SK-N-MC (cell line): ENCODE measurements around the gene ITSN1.
"Not testable (repeated sequence)": the region's sequence is repeated elsewhere in the genome, so short reads cannot be mapped to it uniquely, and the experiment has no call there.

ENCODE experiments used
- EZH2 ChIP-seq: fragments of 200-600 bp; sonication (generic); IDR thresholded peaks from one replicate; pipeline ENCODE4 v1.6.1; 2017; ENCODE audit warnings: antibody characterized with exemption
- POLR2AphosphoS5 ChIP-seq: IDR thresholded peaks from 2 replicates; pipeline ENCODE4 v1.6.1; 2012; ENCODE audit warnings: mild to moderate bottlenecking, low read depth, low read length, borderline replicate concordance

DNA sequence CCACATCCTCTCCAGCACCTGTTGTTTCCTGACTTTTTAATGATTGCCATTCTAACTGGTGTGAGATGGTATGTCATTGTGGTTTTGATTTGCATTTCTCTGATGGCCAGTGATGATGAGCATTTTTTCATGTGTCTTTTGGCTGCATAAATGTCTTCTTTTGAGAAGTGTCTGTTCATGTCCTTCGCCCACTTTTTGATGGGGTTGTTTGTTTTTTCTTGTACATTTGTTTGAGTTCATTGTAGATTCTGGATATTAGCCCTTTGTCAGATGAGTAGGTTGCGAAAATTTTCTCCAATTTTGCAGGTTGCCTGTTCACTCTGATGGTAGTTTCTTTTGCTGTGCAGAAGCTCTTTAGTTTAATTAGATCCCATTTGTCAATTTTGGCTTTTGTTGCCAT is 283.9 kb downstream of the ITSN1 start:
- TF ChIP-seq EZH2, POLR2AphosphoS5: not testable (repeated sequence)
